Neural cell (in vitro differentiated cells): ENCODE data around the gene PCNA. TPM values are rescaled to one million over a fixed set of nuclear protein-coding genes. Genes with fewer than 3 reads are reported as not detected.

ENCODE experiments used
- H2AFZ ChIP-seq: fragments of 200-600, 300-800 bp; sonication (generic), shearing (Covaris generic); 2 replicates; pipeline ENCODE4 v1.6.0; 2014; ENCODE audit warnings: low read depth, mild to moderate bottlenecking, antibody characterized with exemption, low read length, moderate library complexity
- H3F3A ChIP-seq: fragments of 200-600 bp; shearing (Covaris generic); 2 replicates; pipeline ENCODE4 v1.6.1; 2016; ENCODE audit warnings: mild to moderate bottlenecking, moderate library complexity, mixed read lengths, antibody characterized with exemption, low read length; ENCODE audit not compliant: insufficient read depth, poor library complexity, severe bottlenecking
- H3K27ac ChIP-seq: fragments of 200-600, 300-800 bp; sonication (generic), shearing (Covaris generic); 2 replicates; pipeline ENCODE4 v1.5.1; 2014; ENCODE audit warnings: mild to moderate bottlenecking, low read length, moderate library complexity
- H3K27me3 ChIP-seq: fragments of 300-800, 200-600 bp; sonication (generic), shearing (Covaris generic); 2 replicates; pipeline ENCODE4 v1.6.0; 2014; ENCODE audit warnings: mild to moderate bottlenecking, low read depth, low read length, moderate library complexity; ENCODE audit not compliant: insufficient read depth
- H3K36me3 ChIP-seq: fragments of 300-800, 200-600 bp; sonication (generic), shearing (Covaris generic); 2 replicates; pipeline ENCODE4 v1.5.1; 2014; ENCODE audit warnings: mild to moderate bottlenecking, antibody characterized with exemption, low read length, moderate library complexity; ENCODE audit not compliant: insufficient read depth
- H3K4me2 ChIP-seq: fragments of 300-800, 200-600 bp; sonication (generic), shearing (Covaris generic); 2 replicates; pipeline ENCODE4 v1.6.0; 2014; ENCODE audit warnings: mild to moderate bottlenecking, low read length
- H3K4me3 ChIP-seq: fragments of 300-800, 200-600 bp; sonication (generic), shearing (Covaris generic); 2 replicates; pipeline ENCODE4 v1.5.1; 2014; ENCODE audit warnings: mild to moderate bottlenecking, low read length, moderate library complexity
- H3K79me2 ChIP-seq: fragments of 200-600 bp; shearing (Covaris generic); replicated peaks from 2 replicates; pipeline ENCODE4 v1.6.0; 2014; ENCODE audit warnings: mild to moderate bottlenecking, low read length, moderate library complexity; ENCODE audit not compliant: insufficient read depth
- H3K9ac ChIP-seq: fragments of 300-800, 200-600 bp; sonication (generic), shearing (Covaris generic); 2 replicates; pipeline ENCODE4 v1.6.1; 2016; ENCODE audit warnings: mild to moderate bottlenecking, low read length, mixed read lengths
- H3K9me2 ChIP-seq: fragments of 200-600 bp; shearing (Covaris generic); 2 replicates; pipeline ENCODE4 v1.6.1; 2016; ENCODE audit warnings: mild to moderate bottlenecking, low read length, mixed read lengths; ENCODE audit not compliant: insufficient read depth
- H3K9me3 ChIP-seq: fragments of 200-600, 300-800 bp; sonication (generic), shearing (Covaris generic); 2 replicates; pipeline ENCODE4 v1.6.1; 2016; ENCODE audit warnings: mild to moderate bottlenecking, mixed run types, low read length, moderate library complexity, mixed read lengths
- H4K20me1 ChIP-seq: fragments of 200-600 bp; shearing (Covaris generic); 2 replicates; pipeline ENCODE4 v1.6.1; 2016; ENCODE audit warnings: mild to moderate bottlenecking, mixed run types; ENCODE audit not compliant: insufficient read depth
- CTCF ChIP-seq: fragments of 450-650 bp; IDR thresholded peaks from 2 replicates; pipeline ENCODE4 v1.5.1; 2014; ENCODE audit warnings: antibody characterized with exemption, mild to moderate bottlenecking, moderate library complexity; ENCODE audit not compliant: poor library complexity, severe bottlenecking
- EP300 ChIP-seq: fragments of 450-650 bp; conservative IDR thresholded peaks from 2 replicates; pipeline ENCODE4 v1.6.1; 2014; ENCODE audit warnings: antibody characterized with exemption, mild to moderate bottlenecking, moderate library complexity; ENCODE audit not compliant: poor library complexity, severe bottlenecking
- EZH2 ChIP-seq: fragments of 200-600, 300-800 bp; shearing (Covaris generic), sonication (generic); IDR thresholded peaks from 2 replicates; pipeline ENCODE4 v1.6.1; 2014; ENCODE audit warnings: antibody characterized with exemption, low read length, borderline replicate concordance, mild to moderate bottlenecking; ENCODE audit not compliant: insufficient read depth, poor library complexity, severe bottlenecking
- MXI1 ChIP-seq: fragments of 450-650 bp; conservative IDR thresholded peaks from 2 replicates; pipeline ENCODE4 v1.6.1; 2014; ENCODE audit warnings: antibody characterized with exemption, mild to moderate bottlenecking; ENCODE audit not compliant: poor library complexity, severe bottlenecking
- POLR2AphosphoS5 ChIP-seq: IDR thresholded peaks from 2 replicates; pipeline ENCODE4 v1.6.1; 2012
- RAD21 ChIP-seq: fragments of 450-650 bp; conservative IDR thresholded peaks from 2 replicates; pipeline ENCODE4 v1.6.1; 2014; ENCODE audit warnings: antibody characterized with exemption, mild to moderate bottlenecking, moderate library complexity
- REST ChIP-seq: IDR thresholded peaks from 2 replicates; pipeline ENCODE4 v1.6.1; 2012; ENCODE audit warnings: borderline replicate concordance
- SMC3 ChIP-seq: fragments of 450-650 bp; conservative IDR thresholded peaks from 2 replicates; pipeline ENCODE4 v1.6.1; 2014; ENCODE audit warnings: antibody characterized with exemption, mild to moderate bottlenecking, moderate library complexity; ENCODE audit not compliant: poor library complexity
- TAF1 ChIP-seq: IDR thresholded peaks from 2 replicates; pipeline ENCODE4 v1.6.1; 2012; ENCODE audit warnings: low read depth
- polyA plus RNA-seq: library from polyadenylated mRNA; depleted of rRNA; stranded (reverse); fragments of >200 nt; gene quantifications from 2 replicates; pipeline ENCODE4 v1.2.3, GENCODE V29; 2014

The PCNA gene
- polyA plus RNA-seq, 1 donor from 2014 or later: 165 TPM

- H3K4me2 ChIP-seq: no peak overlapping the region
- H3F3A ChIP-seq: no peaks in the 10 kb centered on the region
- peaks cover 71% of the 10 kb centered on the region for H3K79me2 ChIP-seq
- no peaks in the 10 kb centered on the region for H3K9me2 ChIP-seq
- H3K36me3 ChIP-seq: no peaks in the 10 kb centered on the region
- H3K4me3 ChIP-seq: no peak overlapping the region
- H2AFZ ChIP-seq: no peak overlapping the region
- H3K27ac ChIP-seq: no peak overlapping the region
- no peak overlapping the region for H3K9ac ChIP-seq
- H3K27me3 ChIP-seq: no peaks in the 10 kb centered on the region
- TF ChIP-seq CTCF: no peak
- TF ChIP-seq RAD21: no peak
- TF ChIP-seq REST: no peak
- no peak for TF ChIP-seq POLR2AphosphoS5
- TF ChIP-seq MXI1: no peak
- TF ChIP-seq EZH2: no peak
- no peak for TF ChIP-seq EP300
- no peak for TF ChIP-seq SMC3
- TF ChIP-seq TAF1: no peak
- no peaks in the 10 kb centered on the region for H4K20me1 ChIP-seq
- no peaks in the 10 kb centered on the region for H3K9me3 ChIP-seq
These were observed 30.1 kb upstream of the PCNA start for GRCh38 chr20:5149892-5150225.

- Histone ChIP-seq H2AFZ (no peak overlapping the region), H3K27ac (no peak overlapping the region), H3K9ac (no peak overlapping the region), H3F3A (no peaks in the 10 kb centered on the region), H3K9me3 (no peaks in the 10 kb centered on the region), H3K79me2 (peaks cover 68% of the 10 kb centered on the region), H3K36me3 (no peaks in the 10 kb centered on the region), H3K9me2 (no peaks in the 10 kb centered on the region), H3K4me3 (no peak overlapping the region), H3K27me3 (no peaks in the 10 kb centered on the region), H3K4me2 (no peak overlapping the region), H4K20me1 (no peaks in the 10 kb centered on the region)
- TF ChIP-seq POLR2AphosphoS5 (no peak), RAD21 (no peak), SMC3 (no peak), CTCF (no peak), EZH2 (no peak), EP300 (no peak), TAF1 (no peak), REST (no peak), MXI1 (no peak)
These were observed 28.8 kb upstream of the PCNA start for GRCh38 chr20:5148581-5148980.
